GM12873 (cell line): ENCODE results near the gene LPAR3.

Experiments used
- TF ChIP-seq, protein P1 (sequence below): IDR thresholded peaks from 2 replicates; pipeline ENCODE4 v1.5.1; 2012; ENCODE audit warnings: low read depth, mild to moderate bottlenecking, moderate library complexity, low read length, control low read depth; ENCODE audit not compliant: insufficient read depth; ENCODE audit errors: missing control alignments

Gene LPAR3

DNA sequence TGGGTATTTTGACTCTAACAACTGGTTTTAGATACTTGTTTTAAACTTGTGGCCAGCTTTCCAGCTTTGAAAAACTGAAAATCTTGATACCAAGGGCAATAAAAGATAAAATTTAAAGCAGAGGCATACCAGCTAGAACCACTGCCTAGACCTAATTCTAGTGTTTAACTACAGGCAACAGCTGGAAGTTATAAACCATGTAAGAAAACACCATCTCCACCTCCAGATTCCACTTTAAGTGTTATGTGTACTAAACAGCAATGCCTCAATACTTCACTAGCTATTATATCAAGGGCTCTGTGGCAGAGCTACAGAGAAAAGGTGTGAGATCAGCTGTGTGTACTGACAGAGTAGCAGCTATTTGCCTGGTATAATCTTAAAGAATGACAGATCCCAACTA is 69.5 kb downstream of the LPAR3 start:
- TF ChIP-seq, protein P1, sequence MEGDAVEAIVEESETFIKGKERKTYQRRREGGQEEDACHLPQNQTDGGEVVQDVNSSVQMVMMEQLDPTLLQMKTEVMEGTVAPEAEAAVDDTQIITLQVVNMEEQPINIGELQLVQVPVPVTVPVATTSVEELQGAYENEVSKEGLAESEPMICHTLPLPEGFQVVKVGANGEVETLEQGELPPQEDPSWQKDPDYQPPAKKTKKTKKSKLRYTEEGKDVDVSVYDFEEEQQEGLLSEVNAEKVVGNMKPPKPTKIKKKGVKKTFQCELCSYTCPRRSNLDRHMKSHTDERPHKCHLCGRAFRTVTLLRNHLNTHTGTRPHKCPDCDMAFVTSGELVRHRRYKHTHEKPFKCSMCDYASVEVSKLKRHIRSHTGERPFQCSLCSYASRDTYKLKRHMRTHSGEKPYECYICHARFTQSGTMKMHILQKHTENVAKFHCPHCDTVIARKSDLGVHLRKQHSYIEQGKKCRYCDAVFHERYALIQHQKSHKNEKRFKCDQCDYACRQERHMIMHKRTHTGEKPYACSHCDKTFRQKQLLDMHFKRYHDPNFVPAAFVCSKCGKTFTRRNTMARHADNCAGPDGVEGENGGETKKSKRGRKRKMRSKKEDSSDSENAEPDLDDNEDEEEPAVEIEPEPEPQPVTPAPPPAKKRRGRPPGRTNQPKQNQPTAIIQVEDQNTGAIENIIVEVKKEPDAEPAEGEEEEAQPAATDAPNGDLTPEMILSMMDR, result no peak

DNA sequence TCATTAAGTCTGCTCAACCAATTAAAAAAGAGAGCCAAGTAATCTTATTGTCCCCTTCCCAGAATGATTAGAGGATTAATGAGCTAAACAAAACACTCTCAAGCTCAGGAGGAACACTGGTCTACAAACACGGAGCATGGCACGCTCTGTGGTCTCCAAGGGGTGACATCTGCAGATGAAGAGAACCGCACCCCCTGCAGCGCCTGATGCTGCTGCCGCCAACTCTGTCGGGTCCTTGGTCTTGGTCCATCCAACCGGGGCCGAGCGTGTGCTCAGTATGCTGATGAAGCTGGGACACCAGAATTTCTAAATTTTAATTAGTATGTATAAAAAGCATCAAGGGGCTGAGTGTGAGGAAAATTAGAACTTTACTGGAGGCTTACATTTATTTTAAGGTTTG is 82.7 kb downstream of the LPAR3 start:
- TF ChIP-seq, protein P1, result no peak

DNA sequence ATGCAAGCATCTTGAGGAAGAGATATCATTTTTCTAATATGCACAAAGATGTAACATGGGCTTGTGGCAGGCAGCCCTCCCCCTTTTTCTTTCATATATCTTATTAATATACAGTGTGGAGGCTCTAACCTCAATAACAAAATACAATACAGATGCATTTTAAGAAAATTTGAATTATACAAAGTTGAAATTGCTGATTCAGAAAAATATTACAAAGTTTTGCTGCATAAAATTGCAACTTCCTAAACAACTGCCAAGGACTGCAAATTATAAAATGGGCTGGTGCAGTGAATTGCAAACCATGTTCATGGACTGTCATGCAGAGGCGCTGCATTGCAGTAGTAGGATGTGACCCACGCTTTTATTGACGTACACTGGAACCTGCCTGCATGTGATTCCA is 84.0 kb downstream of the LPAR3 start:
- TF ChIP-seq, protein P1, result no peak

DNA sequence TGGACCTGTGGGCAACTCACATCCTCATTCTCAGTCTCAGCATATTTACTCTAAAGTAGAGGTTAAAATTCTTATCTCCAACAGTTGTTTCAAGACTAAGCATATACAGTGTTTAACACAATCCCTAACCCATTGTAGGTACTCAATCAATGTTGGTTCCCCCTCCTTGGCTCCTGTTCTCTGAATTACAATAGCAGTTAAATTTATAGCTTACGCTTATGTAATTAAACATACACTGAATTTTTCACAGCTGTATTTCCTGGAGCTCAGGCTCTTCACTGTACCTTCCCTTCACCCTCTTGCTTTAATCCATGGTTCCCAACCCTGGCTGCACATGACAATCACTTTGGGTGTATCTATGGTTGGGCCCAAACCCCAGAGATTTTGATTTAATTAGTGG is 89.4 kb downstream of the LPAR3 start:
- TF ChIP-seq, protein P1, result no peak

DNA sequence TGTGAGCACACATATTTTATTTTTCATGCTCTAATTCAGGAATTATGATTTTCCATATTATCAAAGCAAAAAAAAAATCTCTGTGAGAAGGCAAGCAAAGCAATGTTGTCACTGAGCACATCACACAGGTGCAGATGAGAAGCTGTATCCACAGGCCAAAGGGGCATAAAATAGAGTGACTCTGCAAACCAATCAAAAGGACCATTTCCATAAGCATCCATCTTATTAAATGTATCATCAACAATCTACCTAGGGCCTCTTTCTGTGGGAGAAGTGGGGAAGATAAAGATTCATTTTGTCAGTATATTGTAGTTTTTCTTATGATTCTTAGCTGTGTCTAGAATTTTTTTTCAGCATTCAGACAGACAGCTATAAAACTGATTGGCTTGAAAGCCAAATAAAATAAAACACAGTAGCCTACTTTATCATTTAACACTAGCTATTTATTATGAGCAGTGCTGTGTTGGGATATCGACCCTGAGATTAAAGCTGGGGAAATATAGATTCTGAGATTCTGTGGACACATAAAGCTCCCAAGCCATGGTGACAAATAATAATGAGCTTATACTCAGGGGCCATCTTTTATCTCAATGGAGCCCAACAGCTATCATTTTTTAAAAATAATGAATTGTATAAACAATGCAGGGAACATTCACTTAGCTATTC is 90.3 kb downstream of the LPAR3 start:
- TF ChIP-seq, protein P1, result no peak

DNA sequence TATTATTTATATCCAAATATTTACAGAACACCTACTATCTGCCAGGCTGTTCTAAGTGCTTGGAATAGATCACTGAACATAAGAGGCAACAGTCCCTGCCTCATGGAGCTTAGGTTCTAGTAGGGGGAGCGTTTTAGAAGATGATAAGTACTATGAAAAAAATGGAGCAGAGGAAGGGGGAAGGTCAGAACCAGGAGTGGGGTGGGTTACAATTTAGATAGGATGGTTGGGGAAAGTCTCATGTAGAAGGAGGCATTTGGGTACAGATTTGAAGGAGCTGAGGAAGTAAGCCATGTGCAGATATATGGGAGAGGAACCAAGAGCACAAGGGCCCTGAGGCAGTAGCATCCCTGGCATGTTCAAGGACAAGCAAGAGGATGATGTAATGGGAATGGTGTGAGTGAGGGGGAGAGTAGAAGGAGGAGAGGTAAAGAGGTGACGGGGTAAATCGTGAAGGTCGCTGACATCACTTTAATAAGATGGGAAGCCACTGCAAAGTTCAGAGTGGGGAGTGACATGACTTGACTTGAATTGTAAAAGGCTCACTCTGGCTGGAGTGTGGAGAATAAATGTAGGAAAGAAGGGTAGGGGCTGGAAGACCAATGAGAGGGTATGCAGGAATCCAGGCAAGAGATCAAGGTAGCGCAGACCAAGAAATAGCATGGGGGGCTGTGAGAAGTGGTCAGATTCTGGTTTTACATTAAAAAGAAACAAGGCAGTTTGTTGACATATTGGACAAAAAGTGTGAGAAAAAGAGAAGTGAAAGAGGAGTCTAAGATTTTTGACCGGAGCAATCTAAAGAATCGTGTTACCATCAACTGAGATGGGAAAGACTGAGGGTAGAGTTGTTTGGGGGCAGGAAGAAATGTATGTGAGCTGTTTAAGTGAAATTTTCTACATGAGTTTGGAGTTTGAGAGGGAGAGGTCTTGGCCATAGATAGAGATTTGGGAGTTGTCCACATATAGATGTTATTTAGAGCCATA is 92.6 kb downstream of the LPAR3 start:
- TF ChIP-seq, protein P1, result no peak

DNA sequence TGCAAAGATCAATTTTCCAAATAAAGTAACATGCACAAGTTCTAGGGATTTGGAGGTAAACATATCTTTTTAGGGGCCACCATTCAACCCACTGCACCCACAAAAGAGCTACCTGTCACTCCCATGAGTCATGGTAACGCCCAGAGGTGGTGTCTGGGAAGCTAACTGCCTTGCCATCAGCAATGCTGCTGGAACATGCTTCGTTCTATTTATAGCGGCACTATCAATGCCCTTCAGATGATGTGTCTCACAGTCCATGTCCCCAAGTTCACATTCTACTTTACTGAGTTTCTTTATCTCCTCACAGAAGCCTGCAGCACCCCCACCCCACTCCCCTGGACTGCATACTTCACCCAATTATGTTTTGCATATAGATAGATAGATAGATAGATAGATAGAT is 95.4 kb downstream of the LPAR3 start:
- TF ChIP-seq, protein P1, result no peak
